SK-N-MC (cell line): Measurements from ENCODE around the gene AGPAT2.

Source experiments
- EZH2 ChIP-seq: fragments of 200-600 bp; sonication (generic); IDR thresholded peaks from one replicate; pipeline ENCODE4 v1.6.1; 2017; ENCODE audit warnings: antibody characterized with exemption
- POLR2AphosphoS5 ChIP-seq: IDR thresholded peaks from 2 replicates; pipeline ENCODE4 v1.6.1; 2012; ENCODE audit warnings: mild to moderate bottlenecking, low read depth, low read length, borderline replicate concordance

DNA sequence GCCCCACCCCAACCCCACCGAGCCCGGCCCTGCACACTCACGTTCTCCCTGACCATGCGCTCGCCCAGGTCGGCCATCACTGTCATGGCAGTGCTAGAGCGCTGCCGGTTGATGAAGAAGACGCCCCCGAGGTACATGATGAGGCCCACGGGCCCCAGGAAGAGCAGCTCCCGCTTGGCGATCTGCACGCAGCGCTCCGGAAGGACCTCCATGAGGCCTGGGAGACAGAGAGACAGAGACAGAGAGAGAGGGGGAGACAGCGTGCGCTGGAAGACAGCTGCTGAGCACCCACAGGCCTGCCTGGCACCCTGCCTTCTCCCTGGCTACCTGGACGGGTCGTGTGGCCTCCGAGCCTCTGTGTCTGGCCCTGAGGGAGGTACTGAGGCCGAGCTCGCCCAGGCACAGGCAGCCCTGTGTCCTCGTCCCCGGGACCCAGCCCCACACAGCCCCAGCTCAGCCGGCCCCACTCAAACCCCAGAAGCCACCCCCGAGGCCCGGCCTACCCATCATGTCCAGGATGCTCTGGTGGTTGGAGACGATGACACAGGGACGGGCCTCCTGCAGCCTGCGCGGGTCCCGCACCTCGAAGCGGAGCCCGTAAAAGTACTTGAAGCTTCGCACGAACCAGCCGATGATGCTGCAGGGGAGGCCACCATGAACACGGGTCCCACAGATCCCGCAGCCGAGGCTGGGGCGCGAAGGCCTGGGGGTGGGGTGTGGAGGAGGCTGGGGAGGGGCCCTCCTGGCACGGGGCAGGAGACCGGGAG, 10.2 kb downstream of the AGPAT2 start:
- TF ChIP-seq EZH2 (no peak), POLR2AphosphoS5 (no peak)
